B cell (primary cell): ENCODE results near the gene PRRC1. TPM values are rescaled to one million over a fixed set of nuclear protein-coding genes. Genes with fewer than 3 reads are reported as not detected.
A peak's percentile ranks its signal among the peaks of the same experiment; 100 is the strongest.
"Not testable (repeated sequence)": the region's sequence is repeated elsewhere in the genome, so short reads cannot be mapped to it uniquely, and the experiment has no call there.

Experiments used
- ATAC-seq: fragments of 200-7000 bp; cut with Tn5 transposase; one replicate; pipeline ENCODE4 v1.10.0; 2021; ENCODE audit warnings: low read depth, mild to moderate bottlenecking, moderate number of reproducible peaks, moderate library complexity
- CTCF ChIA-PET: fragments of 350-600 bp; sonication (Branson Sonifier 250); formaldehyde crosslinking; loops from one replicate; lab custom pipeline; 2021; ENCODE audit warnings: antibody characterized with exemption, inconsistent platforms; lab: Charles Lee
- POLR2A ChIA-PET: fragments of 350-600 bp; sonication (Branson Sonifier 250); formaldehyde crosslinking; loops from one replicate; lab custom pipeline; 2021; ENCODE audit warnings: antibody characterized with exemption; lab: Charles Lee
- DNase-seq: peaks from one replicate; pipeline ENCODE4 v3.0.0; 2013
- H2AFZ ChIP-seq: 2 replicates; pipeline ENCODE4 v1.6.1; 2012; ENCODE audit warnings: mild to moderate bottlenecking, low read depth, low read length; ENCODE audit not compliant: insufficient read depth, poor library complexity, severe bottlenecking
- H3K27ac ChIP-seq, 2 donors: 1 replicate in 1 of 2; 2 replicates in 1 of 2; pipeline ENCODE4 v1.5.1; 2012 to 2013; ENCODE audit warnings: low read length in 2 of 2, mild to moderate bottlenecking in 2 of 2, moderate library complexity in 1 of 2
- H3K27me3 ChIP-seq, 4 experiments: fragments of 200-600 bp in 1 of 4; sonication (generic) in 1 of 4; replicated peaks in 1 of 4; 1 replicate in 2 of 4; 2 replicates in 2 of 4; pipeline versions ENCODE4 v1.6.1 to v1.7.0; 2013 to 2016; ENCODE audit warnings: low read length in 3 of 4, mild to moderate bottlenecking in 2 of 4, mixed read lengths in 1 of 4, moderate library complexity in 1 of 4; ENCODE audit not compliant: insufficient read depth in 4 of 4, control insufficient read depth in 3 of 4; ENCODE audit errors: control extremely low read depth in 1 of 4
- H3K36me3 ChIP-seq, 2 experiments: replicated peaks in 1 of 2; 1 replicate in 1 of 2; 2 replicates in 1 of 2; pipeline versions ENCODE4 v1.6.1 to v1.7.1; 2013; ENCODE audit warnings: low read length in 1 of 2; ENCODE audit not compliant: insufficient read depth in 2 of 2, control insufficient read depth in 1 of 2; ENCODE audit errors: control extremely low read depth in 1 of 2, extremely low read depth in 1 of 2
- H3K4me1 ChIP-seq, 2 donors: fragments of 200-600 bp in 1 of 2; sonication (generic) in 1 of 2; 1 replicate in 1 of 2; 2 replicates in 1 of 2; pipeline versions ENCODE4 v1.5.1 to v1.6.1; 2013 to 2017; ENCODE audit warnings: low read length in 2 of 2; ENCODE audit not compliant: control insufficient read depth in 2 of 2, insufficient read depth in 2 of 2
- H3K4me2 ChIP-seq: replicated peaks from 2 replicates; pipeline ENCODE3; 2012; ENCODE audit warnings: mild to moderate bottlenecking, low read depth, low read length; ENCODE audit not compliant: poor library complexity, severe bottlenecking
- H3K4me3 ChIP-seq, 5 experiments: fragments of 200-600 bp in 1 of 5; sonication (generic) in 1 of 5; 1 replicate in 3 of 5; 2 replicates in 2 of 5; pipeline versions ENCODE4 v1.5.1 to v1.7.0; 2011 to 2016; ENCODE audit warnings: low read length in 4 of 5, mild to moderate bottlenecking in 4 of 5, low read depth in 2 of 5, control low read depth in 1 of 5, moderate library complexity in 1 of 5; ENCODE audit not compliant: insufficient read depth in 1 of 5; ENCODE audit errors: control extremely low read depth in 1 of 5, extremely low read depth in 1 of 5
- H3K79me2 ChIP-seq: fragments of 200-600 bp; sonication (generic); one replicate; pipeline ENCODE4 v1.6.0; 2016; ENCODE audit warnings: low read length; ENCODE audit not compliant: control insufficient read depth, insufficient read depth
- H3K9ac ChIP-seq: fragments of 200-600 bp; sonication (generic); 2 replicates; pipeline ENCODE4 v1.6.1; 2017; ENCODE audit warnings: mild to moderate bottlenecking, low read length, moderate library complexity
- H3K9me3 ChIP-seq, 3 donors: one replicate each; pipeline versions ENCODE4 v1.6.1 to v1.7.1; 2013; ENCODE audit warnings: low read length in 2 of 3; ENCODE audit not compliant: control insufficient read depth in 2 of 3, insufficient read depth in 1 of 3; ENCODE audit errors: control extremely low read depth in 1 of 3
- H4K20me1 ChIP-seq: 2 replicates; pipeline ENCODE4 v1.6.0; 2012; ENCODE audit warnings: mild to moderate bottlenecking, low read length; ENCODE audit not compliant: insufficient read depth, control insufficient read depth, poor library complexity, severe bottlenecking
- H3K27ac Mint-ChIP-seq: one replicate; pipeline ENCODE4 v1.8.0; 2021; ENCODE audit warnings: mixed read lengths
- H3K27me3 Mint-ChIP-seq: one replicate; pipeline ENCODE4 v1.8.0; 2021; ENCODE audit warnings: mixed read lengths
- H3K4me1 Mint-ChIP-seq: one replicate; pipeline ENCODE4 v1.8.0; 2021; ENCODE audit warnings: mixed read lengths
- H3K4me3 Mint-ChIP-seq: one replicate; pipeline ENCODE4 v1.8.0; 2021; ENCODE audit warnings: mixed read lengths
- H3K9me3 Mint-ChIP-seq: one replicate; pipeline ENCODE4 v1.8.0; 2022; ENCODE audit warnings: mixed read lengths; ENCODE audit not compliant: insufficient read depth
- CTCF ChIP-seq: fragments of 200-600 bp; IDR thresholded peaks from one replicate; pipeline ENCODE4 v1.8.0; 2022; ENCODE audit warnings: antibody characterized with exemption, mild to moderate bottlenecking
- EZH2 ChIP-seq: IDR thresholded peaks from 2 replicates; pipeline ENCODE4 v1.6.1; 2012; ENCODE audit warnings: borderline replicate concordance, low read depth, mild to moderate bottlenecking, moderate library complexity, low read length; ENCODE audit not compliant: insufficient read depth, poor library complexity, severe bottlenecking
- WGBS: methylation state at CpG from one replicate; pipeline ENCODE4 v1.1.5; 2013; ENCODE audit warnings: missing lambda C conversion rate; ENCODE audit not compliant: insufficient coverage; 5-methylcytosine and 5-hydroxymethylcytosine counted together
- intact Hi-C: fragments of 100-400 bp; cut with micrococcal nuclease; formaldehyde crosslinking; loops from one replicate; pipeline ENCODE4 v1.10.0; 2022
- polyA plus RNA-seq: library from polyadenylated mRNA; depleted of rRNA; stranded (reverse); fragments of >200 nt; gene quantifications from 2 replicates; pipeline ENCODE4 v1.2.3, GENCODE V29; 2012
- total RNA-seq, 2 donors: library from RNA; stranded (reverse); fragments of 120-200 nt in 1 of 2; gene quantifications; 1 replicate in 1 of 2; 2 replicates in 1 of 2; pipeline versions ENCODE4 v1.2.3 to v1.2.4, GENCODE V29; 2013 to 2022

The PRRC1 gene
- total and polyA plus RNA-seq, 2 donors (not counting 1 experiment from before 2014, with no cell fraction given), result 9.7 to 35.5 TPM

GRCh38 chr5:127567026-127567768 is 49.8 kb downstream of the PRRC1 start:
- Histone ChIP-seq H3K27me3 (no peaks in the 10 kb centered on the region), H3K4me1 (no peaks in the 10 kb centered on the region), H3K27ac (no peak overlapping the region), H3K36me3 (no peaks in the 10 kb centered on the region), H3K79me2 (no peaks in the 10 kb centered on the region), H4K20me1 (no peaks in the 10 kb centered on the region), H3K9me3 (no peaks in the 10 kb centered on the region), H3K9ac (no peak overlapping the region), H3K4me3 (no peak overlapping the region), H3K4me2 (no peak overlapping the region), H2AFZ (peak overlapping the region; percentile 21)
- Mint-ChIP-seq H3K9me3 (no peaks in the 10 kb centered on the region), H3K4me3 (peak overlapping the region; percentile 8), H3K4me1 (peaks cover 7% of the 10 kb centered on the region), H3K27me3 (peaks cover 7% of the 10 kb centered on the region), H3K27ac (no peak overlapping the region)
- 0% methylated on average over 1 of the region's 7 CpGs for WGBS
- CTCF ChIA-PET, result interaction anchor here (1.0 to 1.1 kb wide), 2 partner anchors 632 to 634 kb away, joined by 3 read pairs; no protein-coding TSS in a partner anchor
- POLR2A ChIA-PET, result no interaction called here
- intact Hi-C loops, result loop anchor here (10.0 kb wide), 1 partner anchor 1338 kb away; no protein-coding TSS in a partner anchor
- TF ChIP-seq EZH2, result no peak
- TF ChIP-seq CTCF, result no peak
- ATAC-seq, result no peak
- DNase-seq, result no peak

GRCh38 chr5:127568166-127568565 is 50.7 kb downstream of the PRRC1 start:
- CTCF ChIA-PET, result interaction anchor here (1.0 to 1.1 kb wide), 2 partner anchors 631 to 633 kb away, joined by 3 read pairs; no protein-coding TSS in a partner anchor
- H3K27ac Mint-ChIP-seq, result no peak overlapping the region
- Histone ChIP-seq H3K9me3 (no peaks in the 10 kb centered on the region), H3K27ac (no peak overlapping the region), H3K9ac (no peak overlapping the region), H2AFZ (peak overlapping the region; percentile 2), H3K27me3 (no peaks in the 10 kb centered on the region), H3K4me1 (no peaks in the 10 kb centered on the region), H3K4me2 (no peak overlapping the region), H3K36me3 (no peaks in the 10 kb centered on the region), H4K20me1 (no peaks in the 10 kb centered on the region), H3K79me2 (no peaks in the 10 kb centered on the region), H3K4me3 (no peak overlapping the region)
- 100% methylated on average over 2 of the region's 3 CpGs for WGBS
- intact Hi-C loops, result loop anchor here (10.0 kb wide), 1 partner anchor 1337 kb away; no protein-coding TSS in a partner anchor
- peak overlapping the region; percentile 12 for H3K4me3 Mint-ChIP-seq
- POLR2A ChIA-PET, result no interaction called here
- DNase-seq (no peak), ATAC-seq (no peak)
- no peak for TF ChIP-seq EZH2
- TF ChIP-seq CTCF, result no peak
- H3K27me3 Mint-ChIP-seq, result peaks cover 7% of the 10 kb centered on the region
- H3K9me3 Mint-ChIP-seq, result no peaks in the 10 kb centered on the region
- peaks cover 7% of the 10 kb centered on the region for H3K4me1 Mint-ChIP-seq

GRCh38 chr5:127569471-127569870 is 52.0 kb downstream of the PRRC1 start:
- H4K20me1 ChIP-seq, H3K27ac Mint-ChIP-seq, H3K9me3 Mint-ChIP-seq, DNase-seq, H3K27me3 ChIP-seq, H3K4me1 ChIP-seq, H3K27ac ChIP-seq, H3K4me2 ChIP-seq, H3K4me3 Mint-ChIP-seq, H3K9ac ChIP-seq, H3K36me3 ChIP-seq, H3K27me3 Mint-ChIP-seq, H3K9me3 ChIP-seq, H2AFZ ChIP-seq, ATAC-seq, H3K79me2 ChIP-seq, H3K4me1 Mint-ChIP-seq, POLR2A ChIA-PET, CTCF ChIA-PET: not testable (repeated sequence)
- peak overlapping the region in 1 of 5 experiments; percentile 16 for H3K4me3 ChIP-seq
- 90% methylated on average over 38 of the region's 40 CpGs for WGBS
- intact Hi-C loops, result loop anchor here (10.0 kb wide), 1 partner anchor 1335 kb away; no protein-coding TSS in a partner anchor
